OCI-M1 (cell line): ENCODE results near the gene DBP.
"Not testable (repeated sequence)": the region's sequence is repeated elsewhere in the genome, so short reads cannot be mapped to it uniquely, and the experiment has no call there.

Source experiments
- DNase-seq: peaks from one replicate; lab custom pipeline; 2025; lab: John Stamatoyannopoulos, UW

DBP gene

DNA sequence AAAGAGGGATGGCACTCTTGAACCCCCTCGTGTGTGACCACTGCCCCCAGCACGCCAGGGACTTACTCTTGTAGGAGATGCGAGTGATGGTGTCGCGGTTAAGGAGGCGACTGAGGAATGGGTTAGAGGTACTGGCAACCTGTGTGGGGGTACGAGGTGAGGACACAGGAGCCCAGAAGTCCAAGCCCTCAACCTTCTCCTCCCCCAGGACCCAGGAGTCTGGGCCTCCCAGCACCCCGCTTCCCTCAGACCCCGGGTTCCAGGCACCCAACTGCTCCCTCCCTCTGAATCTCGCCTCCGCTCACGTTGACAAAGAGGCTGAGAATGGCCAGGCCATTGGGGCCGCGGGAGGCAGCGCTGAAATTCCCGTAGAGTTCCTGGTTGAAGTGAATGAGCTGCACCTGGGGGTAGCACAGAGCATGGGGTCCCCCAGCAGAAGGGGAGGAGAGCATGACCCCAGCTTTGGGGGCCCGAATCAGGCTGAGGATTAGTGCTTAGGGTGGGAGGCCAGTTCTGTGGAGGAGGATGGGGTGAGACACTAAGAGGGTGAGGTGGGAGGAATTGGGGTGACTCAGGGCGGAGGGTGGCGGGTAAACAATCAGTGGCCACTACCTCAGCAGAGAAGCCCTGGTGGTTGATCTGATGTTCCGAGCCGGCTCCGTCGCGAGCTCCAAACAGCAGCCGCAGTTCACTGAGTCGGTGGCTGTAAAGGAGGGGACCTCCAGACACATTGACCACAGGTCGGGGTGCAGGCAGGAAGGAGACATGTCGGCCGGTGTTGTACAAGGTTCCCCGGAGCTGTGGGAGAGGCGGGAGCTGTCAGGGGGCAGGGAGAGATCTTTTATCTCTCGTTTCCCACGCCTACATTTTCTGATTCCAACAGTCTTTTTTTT is 2.5 kb upstream of the DBP start:
- no peak for DNase-seq

DNA sequence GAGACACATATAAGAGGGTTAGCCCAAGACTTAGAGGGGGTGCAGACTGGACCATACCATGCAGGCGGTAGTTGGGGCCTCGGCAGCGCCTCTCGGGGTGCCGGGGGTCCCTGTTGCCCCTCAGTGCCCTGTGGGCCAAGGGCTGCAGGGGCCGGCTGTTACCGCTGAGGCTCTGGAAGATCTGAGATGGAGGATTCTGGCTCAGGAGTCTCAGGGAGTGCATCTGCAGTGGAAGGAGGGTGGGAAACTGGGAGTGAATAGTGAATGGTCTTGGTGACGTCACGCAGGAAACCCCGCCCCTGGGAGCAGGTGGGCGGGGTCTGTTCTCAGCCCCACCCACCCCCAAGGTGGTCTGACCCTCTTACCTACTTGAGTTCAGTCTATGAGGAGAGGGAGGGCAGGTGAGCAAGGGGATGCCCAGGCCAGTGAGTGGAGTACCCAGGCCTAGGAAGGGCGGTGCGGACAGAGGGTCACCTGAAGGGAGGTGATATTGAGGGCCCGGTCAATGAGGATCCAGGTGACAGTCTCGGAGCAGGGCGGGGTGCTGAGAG is 1.7 kb upstream of the DBP start:
- peak; percentile 57 for DNase-seq

- DNase-seq, result peak; percentile 98
Observed at GRCh38 chr19:48637948-48638830, 1.0 kb upstream of the DBP start.

GRCh38 chr19:48637449-48637947 is 319 bp upstream of the DBP start:
- peak; percentile 100 for DNase-seq

DNA sequence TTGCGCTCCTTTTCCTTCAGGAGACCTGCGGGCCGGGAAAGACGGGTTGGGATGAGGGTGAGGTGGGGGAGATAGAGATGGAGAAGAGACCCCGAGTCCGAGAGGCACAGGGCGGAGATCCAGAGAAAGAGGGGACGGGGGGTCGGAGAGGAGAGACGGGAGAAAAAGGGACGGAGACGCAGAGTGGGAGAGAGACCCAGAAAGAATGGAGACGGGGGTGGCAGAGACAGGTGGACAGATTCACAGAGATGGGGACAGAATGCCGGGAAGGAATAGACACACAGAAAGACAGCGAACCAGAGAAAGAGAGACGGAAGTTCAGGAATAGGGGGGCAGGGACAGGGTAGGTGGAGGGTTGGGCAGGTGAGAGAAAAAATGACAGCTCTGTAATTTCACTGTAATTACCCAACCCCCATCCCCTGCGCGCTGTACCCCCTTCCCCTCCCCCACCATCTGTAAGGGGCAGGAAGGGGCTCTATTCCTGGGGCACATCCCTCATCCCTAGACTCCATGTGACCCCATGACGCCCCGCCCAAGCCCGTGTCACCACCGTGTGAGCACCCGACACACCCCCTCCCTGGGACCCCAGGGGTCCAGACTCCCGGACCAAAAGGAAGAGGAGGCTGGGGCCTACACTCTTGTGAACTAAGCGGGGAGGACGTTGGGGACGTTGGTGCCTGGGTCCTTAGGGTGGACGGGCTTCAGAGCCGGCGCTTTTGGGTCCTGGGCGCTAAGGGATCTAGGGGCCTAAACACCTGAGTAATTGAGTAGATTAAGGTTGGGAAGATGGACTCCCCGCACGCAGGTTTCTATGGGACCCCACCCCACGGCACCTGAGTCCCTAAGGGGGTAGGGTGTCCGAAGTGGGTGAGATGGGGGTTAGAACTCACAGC is 967 bp downstream of the DBP start:
- peak; percentile 55 for DNase-seq

GRCh38 chr19:48635263-48635965 is 1.8 kb downstream of the DBP start:
- DNase-seq, result peak; percentile 88

DNA sequence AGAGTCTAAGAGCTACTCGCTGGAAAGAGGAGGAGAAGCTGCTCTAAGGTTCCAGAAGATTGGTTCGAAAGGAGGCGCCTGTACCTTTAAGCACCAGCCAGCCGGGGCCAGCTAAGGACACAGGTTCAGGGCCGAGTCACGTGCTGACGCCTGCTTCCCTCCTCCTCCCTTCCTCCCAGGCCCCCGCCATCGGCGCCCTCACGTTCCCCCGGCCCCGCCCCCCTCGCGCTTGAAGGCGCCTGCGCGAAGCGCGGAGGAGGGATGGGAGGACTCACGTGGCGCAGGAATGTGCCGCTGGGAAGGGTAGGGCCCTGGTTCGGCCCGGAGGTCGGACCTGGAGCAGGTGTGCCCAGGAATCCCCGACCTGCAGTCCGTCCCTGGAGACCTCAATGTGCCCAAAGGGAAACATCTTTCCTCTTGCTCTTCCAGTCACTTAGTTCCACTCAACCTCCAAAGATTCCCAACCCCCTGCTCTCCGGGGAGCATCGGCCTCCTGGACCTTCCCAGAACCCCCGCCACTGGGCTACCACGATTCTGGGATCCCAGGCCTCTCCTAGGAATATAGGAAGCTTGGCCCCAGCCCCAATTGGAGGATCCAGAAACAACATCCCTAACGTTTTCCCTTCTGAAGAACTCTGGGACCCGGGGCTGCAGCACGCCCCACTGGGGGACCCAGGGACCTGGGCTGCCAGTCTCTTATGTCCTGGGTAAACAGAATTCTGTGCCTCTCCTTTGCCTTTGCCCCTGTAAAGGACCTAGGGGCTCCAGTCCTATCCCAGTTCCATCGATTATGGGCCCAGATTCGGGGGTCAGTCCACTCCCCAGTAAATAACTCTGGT is 2.5 kb downstream of the DBP start:
- DNase-seq, result peak; percentile 99

DNA sequence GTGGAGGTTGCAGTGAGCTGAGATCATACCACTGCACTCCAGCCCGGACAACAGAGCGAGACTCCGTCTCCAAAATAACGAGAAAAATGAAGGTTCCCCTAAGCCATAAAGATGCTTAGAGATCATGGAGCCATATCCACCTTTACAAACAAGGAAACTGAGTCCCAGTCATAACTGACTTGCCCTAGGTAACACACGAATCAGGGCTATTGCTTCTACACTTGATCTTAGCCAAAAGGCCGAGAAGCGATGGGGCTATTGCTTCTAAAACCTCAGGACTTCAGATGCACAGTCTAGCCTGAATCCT is 3.2 kb downstream of the DBP start:
- no peak for DNase-seq

GRCh38 chr19:48633148-48634035 is 3.8 kb downstream of the DBP start:
- peak; percentile 63 for DNase-seq

GRCh38 chr19:48632692-48633147 is 4.5 kb downstream of the DBP start:
- DNase-seq, result peak; percentile 82

DNA sequence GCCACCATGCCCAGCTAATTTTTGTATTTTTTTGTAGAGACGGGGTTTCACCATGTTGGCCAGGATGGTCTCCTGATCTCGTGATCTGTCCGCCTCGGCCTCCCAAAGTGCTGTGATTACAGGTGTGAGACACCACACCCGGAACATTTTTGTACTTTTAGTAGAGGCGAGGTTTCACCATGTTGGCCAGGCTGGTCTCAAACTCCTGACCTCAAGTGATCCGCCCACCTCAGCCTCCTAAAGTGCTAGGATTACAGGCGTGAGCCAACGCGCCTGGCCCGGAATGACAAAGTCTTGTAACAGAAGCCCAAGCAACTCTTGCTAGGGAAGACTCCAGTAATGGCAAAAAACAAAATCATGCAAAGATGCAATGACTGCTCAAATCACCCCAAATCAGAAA is 4.9 kb downstream of the DBP start:
- DNase-seq, result not testable (repeated sequence)

GRCh38 chr19:48631225-48631624 is 6.0 kb downstream of the DBP start:
- DNase-seq, result no peak

DNA sequence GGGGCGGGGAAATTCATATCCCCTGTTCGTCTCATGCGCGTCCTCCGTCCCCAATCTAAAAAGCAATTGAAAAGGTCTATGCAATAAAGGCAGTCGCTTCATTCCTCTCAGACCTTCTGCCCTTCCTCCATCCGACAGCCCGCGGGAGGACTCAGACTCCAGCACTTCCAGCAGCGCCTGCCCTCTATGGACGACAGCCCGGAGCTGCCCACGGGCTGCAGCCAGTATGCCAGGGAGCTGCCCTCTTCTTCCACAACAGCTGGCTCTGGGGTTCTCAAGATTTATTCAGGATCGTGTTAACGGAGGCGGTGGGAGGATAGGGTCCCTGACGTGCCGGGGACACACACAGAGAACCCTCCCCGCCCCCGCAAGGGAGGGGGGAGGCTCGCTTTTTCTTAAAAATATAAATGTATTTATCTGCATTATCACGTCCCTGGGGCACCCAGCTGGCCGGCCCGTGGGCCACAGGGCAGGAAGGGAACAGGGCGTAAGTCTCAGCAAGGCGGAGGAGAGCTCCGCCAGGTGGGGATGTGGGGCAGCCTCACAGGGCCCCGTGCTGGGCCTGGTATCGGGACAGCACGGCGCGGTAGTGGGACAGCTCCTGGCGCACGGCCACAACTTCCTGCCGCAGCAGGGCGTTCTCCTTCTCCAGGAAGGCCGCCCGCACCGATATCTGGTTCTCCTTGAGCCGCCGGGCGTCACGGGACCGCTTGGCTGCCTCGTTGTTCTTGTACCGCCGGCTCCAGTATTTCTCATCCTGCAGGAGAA is 6.7 kb downstream of the DBP start:
- peak; percentile 86 for DNase-seq

DNA sequence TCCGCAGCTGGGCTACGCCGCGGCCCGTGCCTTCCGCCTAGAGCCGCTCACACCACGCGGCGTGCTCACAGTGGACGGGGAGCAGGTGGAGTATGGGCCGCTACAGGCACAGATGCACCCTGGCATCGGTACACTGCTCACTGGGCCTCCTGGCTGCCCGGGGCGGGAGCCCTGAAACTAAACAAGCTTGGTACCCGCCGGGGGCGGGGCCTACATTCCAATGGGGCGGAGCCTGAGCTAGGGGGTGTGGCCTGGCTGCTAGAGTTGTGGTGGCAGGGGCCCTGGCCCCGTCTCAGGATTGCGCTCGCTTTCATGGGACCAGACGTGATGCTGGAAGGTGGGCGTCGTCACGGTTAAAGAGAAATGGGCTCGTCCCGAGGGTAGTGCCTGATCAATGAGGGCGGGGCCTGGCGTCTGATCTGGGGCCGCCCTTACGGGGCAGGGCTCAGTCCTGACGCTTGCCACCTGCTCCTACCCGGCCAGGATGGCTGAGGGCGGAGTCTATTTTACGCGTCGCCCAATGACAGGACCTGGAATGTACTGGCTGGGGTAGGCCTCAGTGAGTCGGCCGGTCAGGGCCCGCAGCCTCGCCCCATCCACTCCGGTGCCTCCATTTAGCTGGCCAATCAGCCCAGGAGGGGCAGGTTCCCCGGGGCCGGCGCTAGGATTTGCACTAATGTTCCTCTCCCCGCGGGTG is 7.4 kb downstream of the DBP start:
- DNase-seq, result no peak

DNA sequence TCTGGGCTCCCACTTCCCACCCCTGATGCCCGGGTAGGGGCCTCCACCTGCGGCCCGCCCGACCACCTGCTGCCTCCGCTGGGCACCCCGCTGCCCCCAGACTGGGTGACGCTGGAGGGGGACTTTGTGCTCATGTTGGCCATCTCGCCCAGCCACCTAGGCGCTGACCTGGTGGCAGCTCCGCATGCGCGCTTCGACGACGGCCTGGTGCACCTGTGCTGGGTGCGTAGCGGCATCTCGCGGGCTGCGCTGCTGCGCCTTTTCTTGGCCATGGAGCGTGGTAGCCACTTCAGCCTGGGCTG is 7.9 kb downstream of the DBP start:
- DNase-seq, result no peak

DNA sequence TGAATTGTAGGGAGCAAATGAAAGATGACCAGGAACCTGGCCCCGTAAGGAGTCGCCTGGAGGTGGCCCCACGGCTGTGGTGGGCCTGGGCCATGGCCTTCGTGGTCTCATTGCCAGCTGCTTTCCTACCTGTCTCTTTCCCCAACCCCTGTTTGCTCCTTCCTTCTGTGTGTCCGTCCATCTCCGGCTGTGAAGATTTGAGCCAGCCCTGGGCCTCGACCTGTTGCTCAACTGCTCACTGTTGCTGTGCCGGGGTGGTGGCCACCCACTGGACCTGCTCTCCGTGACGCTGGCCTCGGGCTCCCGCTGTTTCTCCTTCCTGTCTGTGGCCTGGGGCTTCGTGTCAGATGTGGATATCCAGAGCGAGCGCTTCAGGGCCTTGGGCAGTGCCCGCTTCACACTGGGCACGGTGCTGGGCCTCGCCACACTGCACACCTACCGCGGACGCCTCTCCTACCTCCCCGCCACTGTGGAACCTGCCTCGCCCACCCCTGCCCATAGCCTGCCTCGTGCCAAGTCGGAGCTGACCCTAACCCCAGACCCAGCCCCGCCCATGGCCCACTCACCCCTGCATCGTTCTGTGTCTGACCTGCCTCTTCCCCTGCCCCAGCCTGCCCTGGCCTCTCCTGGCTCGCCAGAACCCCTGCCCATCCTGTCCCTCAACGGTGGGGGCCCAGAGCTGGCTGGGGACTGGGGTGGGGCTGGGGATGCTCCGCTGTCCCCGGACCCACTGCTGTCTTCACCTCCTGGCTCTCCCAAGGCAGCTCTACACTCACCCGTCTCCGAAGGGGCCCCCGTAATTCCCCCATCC is 8.5 kb downstream of the DBP start:
- DNase-seq, result no peak

DNA sequence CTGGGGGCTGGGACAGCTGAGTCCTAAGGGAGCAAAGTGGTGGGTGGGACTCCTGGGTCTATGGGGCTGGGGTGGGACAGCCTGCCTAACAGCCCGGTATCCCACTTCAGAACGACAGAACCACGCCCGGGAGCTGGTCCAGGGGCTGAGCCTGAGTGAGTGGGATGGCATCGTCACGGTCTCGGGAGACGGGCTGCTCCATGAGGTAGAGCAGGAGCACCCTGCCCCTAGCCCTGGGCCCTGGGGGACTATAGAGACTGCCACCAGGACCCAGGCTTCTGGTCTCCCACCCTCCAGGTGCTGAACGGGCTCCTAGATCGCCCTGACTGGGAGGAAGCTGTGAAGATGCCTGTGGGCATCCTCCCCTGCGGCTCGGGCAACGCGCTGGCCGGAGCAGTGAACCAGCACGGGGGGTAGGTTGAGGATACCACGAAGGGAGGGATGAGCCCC is 9.3 kb downstream of the DBP start:
- no peak for DNase-seq
